Measurements from ENCODE around the gene RORB.

DNA sequence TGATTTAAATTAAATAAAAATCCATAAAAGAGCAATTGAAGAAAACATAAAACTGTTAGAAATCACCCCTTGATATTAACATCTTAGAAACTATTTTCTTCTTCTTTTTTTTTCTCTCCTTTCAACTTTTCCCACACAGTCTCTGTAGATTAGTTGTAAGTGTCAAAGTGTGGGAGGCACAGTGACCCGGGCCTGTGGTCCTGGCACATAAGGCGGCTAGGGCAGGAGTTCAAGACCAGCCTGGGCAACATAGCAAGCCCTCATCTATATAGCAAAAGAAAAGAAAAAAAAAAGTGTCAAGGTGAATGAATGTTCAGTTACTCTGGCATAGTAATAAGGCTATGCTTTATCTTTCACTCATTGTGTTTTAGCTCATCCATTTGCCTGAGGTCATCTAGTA, 14.2 kb downstream of the RORB start:
- no peak for TF ChIP-seq POLR2AphosphoS5 (IDR thresholded peaks at IDR 0.05; ENCODE audit: low read depth, low read length)
- TF ChIP-seq POU2F2 (IDR thresholded peaks at IDR 0.05; ENCODE audit: low read depth, low read length) = no peak
